ENCODE measurements around the gene UCKL1. TPM values are rescaled to one million over a fixed set of nuclear protein-coding genes. Genes with fewer than 3 reads are reported as not detected.

UCKL1 gene
- total RNA-seq, 3 donors from 2014 or later (not counting 1 experiment from before 2014, with no cell fraction given): 49.9 to 58.1 (median 49.9) TPM

GRCh38 chr20:63915471-63915870, 40.7 kb downstream of the UCKL1 start:
- H3K36me3 ChIP-seq (ENCODE audit: control insufficient read depth, insufficient read depth, low read length): peaks cover 15% of the 10 kb centered on the region
- H3K36me3 Mint-ChIP-seq: no peaks in the 10 kb centered on the region
- no peak overlapping the region for H3K27ac Mint-ChIP-seq
- H3K27me3 Mint-ChIP-seq (ENCODE audit: low read depth in 2 of 2): no peaks in the 10 kb centered on the region
- no peak for TF ChIP-seq CTCF (IDR thresholded peaks at IDR 0.05)
- 97% methylated on average over 6 of the region's 6 CpGs for WGBS (ENCODE audit: insufficient coverage)
- no peak overlapping the region for H3K4me3 ChIP-seq (ENCODE audit: low read length)
- no peak overlapping the region for H3K27ac ChIP-seq (ENCODE audit: low read length)
- intact Hi-C loops (cut with micrococcal nuclease): no loop called here
- H3K27me3 ChIP-seq (ENCODE audit: control insufficient read depth, insufficient read depth, low read length): no peaks in the 10 kb centered on the region
- H3K4me1 ChIP-seq (ENCODE audit: control insufficient read depth, insufficient read depth, low read length): peaks cover 19% of the 10 kb centered on the region
- ATAC-seq (no peak), DNase-seq (no peak)
- H3K4me1 Mint-ChIP-seq: peaks cover 25 to 30% of the 10 kb centered on the region in 2 donors
- peaks cover 14% of the 10 kb centered on the region for H3K9me3 ChIP-seq (ENCODE audit: control insufficient read depth, insufficient read depth, low read length)
- peaks cover 0 to 3% of the 10 kb centered on the region in 2 donors for H3K9me3 Mint-ChIP-seq
- H3K4me3 Mint-ChIP-seq: no peak overlapping the region

GRCh38 chr20:63913768-63914167, 42.4 kb downstream of the UCKL1 start:
- TF ChIP-seq CTCF (IDR thresholded peaks at IDR 0.05): no peak
- Histone ChIP-seq H3K27me3 (ENCODE audit: control insufficient read depth, insufficient read depth, low read length) (no peaks in the 10 kb centered on the region), H3K9me3 (ENCODE audit: control insufficient read depth, insufficient read depth, low read length) (peaks cover 14% of the 10 kb centered on the region), H3K27ac (ENCODE audit: low read length) (no peak overlapping the region), H3K4me1 (ENCODE audit: control insufficient read depth, insufficient read depth, low read length) (peaks cover 19% of the 10 kb centered on the region), H3K4me3 (ENCODE audit: low read length) (no peak overlapping the region), H3K36me3 (ENCODE audit: control insufficient read depth, insufficient read depth, low read length) (peaks cover 8% of the 10 kb centered on the region)
- Mint-ChIP-seq H3K4me3 (no peak overlapping the region), H3K36me3 (no peaks in the 10 kb centered on the region), H3K9me3 (peaks cover 0 to 3% of the 10 kb centered on the region in 2 donors), H3K4me1 (peaks cover 31 to 38% of the 10 kb centered on the region in 2 donors), H3K27ac (no peak overlapping the region), H3K27me3 (ENCODE audit: low read depth in 2 of 2) (no peaks in the 10 kb centered on the region)
- intact Hi-C loops (cut with micrococcal nuclease): loop anchor here (5.0 kb wide), 1 partner anchor 124 kb away; the partner anchor contains the start of gene C20orf204
- DNase-seq: no peak
- ATAC-seq: no peak
- WGBS (ENCODE audit: insufficient coverage): 92% methylated on average over 12 of the region's 12 CpGs

- Histone ChIP-seq H3K36me3 (ENCODE audit: control insufficient read depth, insufficient read depth, low read length) (no peaks in the 10 kb centered on the region), H3K9me3 (ENCODE audit: control insufficient read depth, insufficient read depth, low read length) (peaks cover 6% of the 10 kb centered on the region), H3K27me3 (ENCODE audit: control insufficient read depth, insufficient read depth, low read length) (no peaks in the 10 kb centered on the region), H3K27ac (ENCODE audit: low read length) (no peak overlapping the region), H3K4me3 (ENCODE audit: low read length) (no peak overlapping the region), H3K4me1 (ENCODE audit: control insufficient read depth, insufficient read depth, low read length) (peaks cover 19% of the 10 kb centered on the region)
- TF ChIP-seq CTCF (IDR thresholded peaks at IDR 0.05): no peak
- no peak for ATAC-seq
- intact Hi-C loops (cut with micrococcal nuclease): loop anchor here (5.0 kb wide), 1 partner anchor 126 kb away; the partner anchor contains the start of gene C20orf204
- H3K27me3 Mint-ChIP-seq (ENCODE audit: low read depth in 2 of 2): no peaks in the 10 kb centered on the region
- WGBS (ENCODE audit: insufficient coverage): 59% methylated on average over 12 of the region's 12 CpGs
- H3K4me1 Mint-ChIP-seq: peaks cover 39 to 42% of the 10 kb centered on the region in 2 donors
- H3K4me3 Mint-ChIP-seq: no peak overlapping the region
- H3K27ac Mint-ChIP-seq: peak overlapping the region; percentile 68 to 74
- H3K9me3 Mint-ChIP-seq: peaks cover 0 to 2% of the 10 kb centered on the region in 2 donors
- no peaks in the 10 kb centered on the region for H3K36me3 Mint-ChIP-seq
- DNase-seq: no peak
These were observed 45.0 kb downstream of the UCKL1 start for GRCh38 chr20:63911176-63911575.
